GM21367 (cell line): ENCODE measurements around the gene AHDC1.

Experiments
- ATAC-seq: cut with Tn5 transposase; IDR thresholded peaks from one replicate; pipeline ENCODE4 v1.9.1; 2021; ENCODE audit not compliant: unreplicated experiment

Gene AHDC1

DNA sequence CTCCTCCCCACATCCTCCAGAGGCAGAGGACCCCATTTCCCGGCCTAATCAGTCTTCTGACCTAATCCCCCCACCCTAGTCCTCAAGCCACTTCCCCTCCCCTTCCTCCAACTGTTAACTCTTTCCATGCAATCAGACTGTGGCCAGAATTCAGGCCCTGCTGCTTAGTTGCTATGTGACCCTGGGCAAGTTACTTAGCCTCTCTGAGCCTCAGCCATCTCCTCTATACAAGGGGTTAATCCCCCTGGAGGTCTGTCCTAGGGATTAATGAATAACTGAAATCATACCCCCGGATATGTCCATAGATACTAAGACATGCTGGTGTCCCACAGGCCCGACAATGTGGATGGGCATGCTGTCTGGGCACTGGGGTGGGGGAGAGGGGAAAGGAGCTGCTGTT lies 18.3 kb downstream of the AHDC1 start:
- no peak for ATAC-seq

DNA sequence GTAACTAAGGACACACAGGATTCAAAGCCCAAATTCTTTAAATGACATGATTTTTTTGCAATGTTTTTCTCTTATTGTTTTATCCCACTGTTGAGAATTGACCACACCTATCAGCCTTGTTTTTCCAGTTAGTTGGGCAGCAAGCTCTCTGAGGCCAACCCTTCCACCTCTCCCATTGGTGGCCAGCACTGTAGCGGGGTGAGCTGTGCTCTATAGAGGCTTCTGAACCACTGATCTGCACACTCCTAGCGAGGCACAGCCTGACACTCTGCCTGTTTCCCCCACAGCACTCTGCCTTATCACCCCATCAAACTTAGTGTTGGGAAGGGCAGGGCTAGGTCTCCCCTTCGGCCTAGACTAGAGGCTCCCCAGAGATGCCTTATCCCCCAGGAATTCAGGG lies 19.5 kb downstream of the AHDC1 start:
- ATAC-seq: no peak

DNA sequence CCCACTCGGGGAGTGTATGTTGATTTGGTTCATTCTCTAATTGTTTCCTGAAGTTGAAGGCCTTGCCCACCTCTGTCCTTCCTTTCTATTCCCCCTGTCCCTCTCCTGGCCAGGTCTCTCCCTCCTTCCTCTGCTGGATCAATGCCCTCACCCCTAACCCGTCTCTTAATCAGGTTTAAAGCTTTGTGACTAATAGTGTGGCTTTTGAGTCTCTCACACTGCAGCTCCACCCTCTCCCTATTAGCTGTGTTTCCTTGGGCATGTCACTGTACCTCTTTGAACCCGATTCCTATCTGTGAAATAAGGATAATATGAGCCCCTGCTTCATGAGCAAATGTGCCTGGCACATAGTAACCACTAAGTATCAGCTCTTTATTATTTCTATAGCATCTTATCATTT lies 20.5 kb downstream of the AHDC1 start:
- ATAC-seq: no peak

DNA sequence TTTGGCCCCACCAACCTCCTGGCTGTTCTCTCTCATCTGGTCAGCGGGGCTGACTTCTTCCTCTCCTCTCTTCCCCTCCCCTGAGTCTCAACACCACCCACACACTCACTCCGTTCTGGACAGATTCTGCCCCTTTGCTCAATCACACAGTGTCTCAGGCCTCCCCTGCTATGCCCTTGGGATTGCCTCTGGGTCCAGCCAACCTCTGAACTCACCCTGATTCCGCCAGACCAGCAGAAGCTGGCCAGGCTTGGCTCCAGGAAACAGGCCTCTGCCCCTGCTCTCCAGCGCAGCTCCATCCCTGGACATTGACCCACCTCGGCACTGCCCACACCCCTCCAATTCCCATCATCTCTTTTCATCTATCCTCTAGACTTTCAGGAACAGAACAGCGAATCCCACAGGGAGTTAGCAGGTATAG lies 22.1 kb downstream of the AHDC1 start:
- no peak for ATAC-seq

DNA sequence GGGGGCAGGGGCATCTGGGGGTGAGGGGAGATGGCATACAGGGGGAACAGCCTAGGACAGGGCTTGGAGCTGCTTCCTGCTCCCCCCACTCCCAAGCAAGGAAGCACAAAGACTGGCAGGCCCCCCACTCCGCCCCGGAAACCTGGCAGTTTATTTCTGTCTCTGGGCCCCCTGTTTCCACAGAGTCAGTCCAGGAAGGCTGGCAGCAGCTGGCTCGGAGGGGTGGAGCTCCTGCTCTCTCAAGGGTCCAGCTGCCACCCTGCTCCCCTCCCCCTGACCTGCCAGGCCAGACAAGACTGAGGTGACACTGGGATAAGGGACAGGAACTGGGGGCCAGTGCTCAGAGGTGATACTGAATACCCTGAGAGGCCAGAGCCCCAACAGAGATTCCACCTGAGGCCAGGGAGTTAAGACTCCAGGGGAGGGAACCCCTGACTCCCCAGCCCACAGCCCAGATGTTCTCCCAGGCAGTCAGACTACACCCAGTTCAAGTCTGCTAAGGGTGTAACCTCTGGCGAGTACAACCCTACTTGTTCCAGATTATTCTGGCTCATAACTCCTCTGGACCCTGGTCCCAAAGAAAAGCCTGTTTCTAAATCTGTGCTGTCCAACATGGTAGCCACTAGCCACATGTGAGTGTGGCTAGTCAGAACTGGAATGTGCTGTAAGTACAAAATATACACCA lies 26.3 kb downstream of the AHDC1 start:
- no peak for ATAC-seq

DNA sequence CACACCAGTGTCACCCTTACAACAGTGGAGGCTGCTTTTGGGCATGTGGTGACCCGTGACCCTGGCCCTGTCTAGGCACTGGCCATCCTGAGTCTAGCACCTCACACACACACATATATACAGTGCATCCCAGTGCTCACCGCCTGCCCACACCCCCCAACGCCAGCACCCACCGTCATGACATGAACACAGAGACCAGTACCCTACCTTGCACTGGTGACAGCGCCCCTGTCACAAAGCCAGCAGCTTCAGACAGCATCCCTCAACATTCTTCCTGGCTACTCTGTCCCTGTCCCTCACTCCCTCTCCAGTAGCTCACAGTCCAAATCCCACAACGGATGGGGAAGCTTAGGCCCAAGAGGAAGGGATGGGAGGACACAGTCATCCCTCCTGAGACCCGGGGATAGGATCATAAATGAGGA lies 27.1 kb downstream of the AHDC1 start:
- ATAC-seq: no peak

DNA sequence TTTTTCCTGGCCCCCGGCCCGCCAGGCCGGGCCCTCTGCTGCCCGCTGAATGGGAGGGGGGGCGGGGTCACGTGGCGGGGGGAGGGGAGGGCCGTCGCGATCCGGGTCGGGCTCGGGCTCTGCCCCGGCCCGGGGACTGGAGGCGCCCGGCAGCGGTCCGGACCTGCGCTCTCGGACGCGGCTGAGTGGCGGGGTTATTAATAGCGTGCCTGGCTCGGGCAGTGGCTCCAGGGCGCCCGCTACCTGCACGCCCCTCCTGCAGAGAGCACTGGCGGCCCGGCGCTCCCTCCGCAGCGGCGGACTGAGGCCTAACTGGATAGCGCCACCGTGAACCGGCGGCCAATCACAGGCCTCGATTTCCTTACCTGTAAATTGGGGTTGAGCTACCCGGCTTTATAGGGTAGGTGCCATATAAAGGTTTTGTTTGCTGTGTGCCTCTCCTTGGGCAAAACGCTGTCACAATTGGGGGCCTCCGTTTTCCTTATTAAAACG lies 28.1 kb downstream of the AHDC1 start:
- no peak for ATAC-seq

DNA sequence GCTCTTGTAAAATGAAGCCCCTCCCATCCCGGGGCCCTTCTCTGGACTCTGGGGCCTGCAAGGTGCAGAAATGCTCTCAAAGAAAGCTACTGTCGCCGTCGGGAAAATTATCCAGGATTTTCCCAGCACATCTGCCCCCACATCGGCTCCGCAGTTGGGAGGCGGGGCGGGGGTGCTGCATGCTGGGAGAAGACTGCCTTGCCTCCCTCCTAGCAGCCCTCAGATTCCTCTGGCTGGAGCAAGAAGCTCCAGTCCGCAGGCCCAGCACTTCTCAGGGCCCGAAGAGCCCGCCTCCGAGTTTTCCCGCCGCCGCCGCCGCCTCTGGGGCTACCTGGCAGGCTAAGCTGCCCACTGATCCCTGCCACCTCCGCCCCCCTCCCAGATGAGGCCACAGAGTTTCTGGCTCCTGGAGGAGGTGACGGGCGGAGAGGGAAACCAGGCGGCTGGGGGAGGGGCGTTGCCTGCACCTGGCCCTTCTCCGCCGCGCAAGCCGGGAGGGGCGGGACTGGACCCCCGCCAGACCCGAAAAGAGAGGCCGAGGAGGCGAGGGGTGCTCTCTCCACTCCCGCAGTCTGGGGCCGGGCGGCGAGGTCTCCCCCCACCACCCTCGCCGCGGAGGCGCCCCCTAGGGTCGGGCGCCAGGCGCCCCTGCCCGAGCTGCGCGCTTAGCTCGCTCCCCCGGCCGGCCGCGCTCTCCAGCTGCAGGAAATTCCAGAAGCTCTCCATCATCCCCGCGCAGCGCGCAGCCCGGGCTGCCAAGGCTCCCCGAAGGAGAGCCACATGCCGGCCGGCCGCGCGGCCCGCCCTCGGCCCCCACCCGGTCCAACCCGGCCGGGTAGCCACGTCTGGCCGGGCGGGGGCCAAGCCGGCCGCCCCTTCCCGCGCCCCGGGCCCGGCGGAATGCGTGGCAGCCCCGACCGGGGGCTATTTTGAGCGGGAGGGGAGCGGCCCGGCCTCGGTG lies 28.8 kb downstream of the AHDC1 start:
- ATAC-seq: no peak

DNA sequence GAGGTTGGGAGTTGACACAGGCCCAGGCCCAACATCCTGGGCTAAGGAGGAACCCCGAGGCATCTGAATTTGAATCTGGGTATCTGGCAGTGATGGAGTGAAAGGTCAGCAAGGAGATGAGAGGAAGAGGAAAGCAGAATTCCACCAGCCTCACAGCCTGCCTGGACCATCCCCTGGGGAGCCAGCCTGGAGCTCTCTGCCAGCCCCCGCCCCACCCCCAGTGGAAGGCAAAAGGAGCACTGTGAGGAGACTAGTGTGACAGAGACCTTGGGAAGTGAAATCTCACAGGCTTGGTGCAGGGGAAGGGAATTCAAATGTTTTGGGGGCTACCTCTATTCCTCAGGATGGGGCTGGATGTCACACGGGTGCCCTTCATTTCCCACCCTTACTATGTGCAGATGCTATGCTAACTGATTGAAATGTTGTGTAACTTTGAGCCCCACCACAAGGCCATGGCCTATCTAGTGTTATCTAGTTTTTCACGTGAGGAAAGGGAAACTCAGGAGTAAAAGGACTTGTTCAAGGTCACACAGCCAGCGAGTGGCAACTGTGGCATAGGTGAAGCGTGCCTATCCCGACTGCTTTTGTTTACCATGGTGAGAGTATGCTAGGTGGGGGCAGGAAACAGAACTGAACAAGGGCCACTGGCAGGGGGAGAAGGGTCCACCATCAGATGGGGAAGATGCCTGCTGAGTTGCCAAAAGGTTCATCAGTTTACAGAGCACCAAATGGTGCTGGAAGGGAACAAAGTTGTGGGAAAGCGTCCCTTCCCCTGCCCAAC lies 29.8 kb downstream of the AHDC1 start:
- ATAC-seq: no peak

DNA sequence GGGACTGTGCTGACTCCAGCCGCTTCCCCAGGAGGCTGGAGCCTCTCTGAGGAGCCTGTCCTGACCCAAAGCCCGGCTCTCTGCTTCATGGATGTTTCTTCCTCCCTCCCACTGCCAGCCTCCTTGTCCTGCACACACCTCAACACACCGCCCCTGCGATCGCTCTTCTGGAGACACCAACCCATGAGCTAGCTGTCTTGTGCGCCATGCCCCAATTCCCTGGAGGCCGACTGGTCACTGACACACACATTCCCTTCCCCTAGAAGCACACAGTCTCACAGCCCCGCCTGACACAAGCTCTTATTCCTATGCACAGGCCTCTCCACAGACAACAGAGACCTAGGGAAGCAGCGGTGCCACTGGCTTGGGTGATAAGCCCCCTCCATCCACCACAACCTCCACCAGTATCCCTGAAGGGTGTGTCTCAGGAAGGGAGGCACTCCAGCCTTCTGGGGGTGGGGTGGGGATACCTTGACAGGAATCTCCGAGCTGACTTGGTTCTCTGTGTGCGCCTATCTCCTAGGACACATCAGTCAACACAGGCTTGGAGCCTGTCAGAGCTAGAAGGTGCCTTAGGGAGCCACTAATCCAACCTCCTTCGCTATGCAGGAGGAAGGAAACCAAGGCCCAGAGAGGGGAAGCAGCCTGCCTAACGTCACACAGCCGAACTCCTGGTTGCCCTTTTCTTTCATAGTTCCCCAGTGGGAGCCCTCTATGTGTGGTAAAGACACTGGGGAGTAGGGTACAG lies 31.1 kb downstream of the AHDC1 start:
- ATAC-seq: no peak

DNA sequence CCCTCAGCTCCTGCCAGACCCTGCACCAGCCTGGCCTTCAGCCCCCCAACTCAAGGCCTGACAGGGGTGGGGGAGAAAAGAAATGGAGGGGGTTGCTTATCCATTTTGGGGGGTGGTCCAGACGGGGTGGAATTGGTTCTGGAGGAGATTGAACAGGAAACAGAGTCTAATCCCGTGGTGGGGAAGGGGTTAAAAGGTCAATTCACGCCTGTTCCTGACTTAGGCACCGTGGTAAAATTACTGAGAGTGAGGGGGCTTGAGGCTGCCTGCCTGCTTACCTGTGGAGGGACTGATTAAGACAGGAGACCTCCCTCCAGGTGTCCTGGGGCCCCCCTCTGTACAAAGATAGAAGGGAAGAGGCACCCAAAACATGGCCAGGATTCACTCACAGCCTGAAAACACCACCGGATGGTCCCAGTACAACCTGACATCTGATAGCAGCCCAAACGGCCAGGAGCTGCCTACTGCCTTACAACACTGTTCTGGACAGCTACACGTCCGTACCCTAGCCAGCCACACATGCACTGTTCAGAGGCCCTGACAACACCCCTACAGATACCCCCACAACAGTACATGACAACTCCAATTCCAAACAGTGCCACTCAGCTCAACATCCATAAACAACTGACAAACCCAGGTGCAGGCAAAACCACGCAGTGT lies 31.8 kb downstream of the AHDC1 start:
- ATAC-seq: no peak

DNA sequence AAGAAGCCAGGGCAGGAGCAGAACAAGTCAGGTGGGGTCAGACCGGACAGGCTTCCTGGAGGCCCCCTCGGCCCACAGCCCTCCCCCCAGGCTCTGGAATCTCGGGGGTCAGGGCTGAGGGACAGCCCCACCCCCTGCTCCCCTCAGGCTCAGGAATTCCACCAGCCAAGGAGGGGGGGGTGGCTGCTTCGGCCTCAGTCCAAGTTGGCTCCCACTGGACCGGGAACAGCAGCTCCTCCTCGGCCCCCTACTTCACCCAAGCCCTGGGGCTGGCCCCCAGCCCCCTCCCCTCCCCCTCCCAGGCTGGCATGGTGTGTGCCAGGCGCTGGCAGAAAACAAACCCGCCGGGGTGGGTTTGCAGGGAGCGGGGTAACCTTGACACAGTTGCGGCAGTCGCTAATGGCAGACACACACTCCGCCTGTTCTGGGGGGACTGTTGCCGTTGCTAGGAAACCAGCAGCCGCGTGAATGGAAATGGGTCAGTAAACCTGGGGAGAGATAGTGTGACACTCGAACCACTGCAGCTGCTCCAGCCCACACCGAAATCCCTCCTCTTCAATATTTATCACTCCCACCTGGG lies 32.4 kb downstream of the AHDC1 start:
- ATAC-seq: no peak

DNA sequence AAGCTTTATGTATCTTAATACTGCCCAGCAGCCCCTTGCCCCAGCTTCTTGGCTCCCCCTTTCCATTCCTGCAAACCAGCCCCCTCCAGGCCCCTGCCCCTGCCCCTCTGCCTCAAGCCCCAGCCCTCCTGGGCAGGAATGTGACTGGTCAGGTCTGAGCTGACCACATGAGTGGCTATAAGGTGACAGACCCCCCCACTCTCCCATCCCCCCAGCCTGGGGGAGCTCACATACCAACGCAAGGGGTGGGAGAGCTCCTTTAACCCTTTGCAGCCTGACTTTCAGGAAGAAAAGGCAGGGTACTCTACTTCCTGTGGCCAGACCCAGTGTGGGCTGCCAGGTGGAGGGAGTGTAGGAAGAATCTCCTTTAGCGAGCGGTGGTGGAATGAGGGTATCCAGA lies 33.2 kb downstream of the AHDC1 start:
- no peak for ATAC-seq

DNA sequence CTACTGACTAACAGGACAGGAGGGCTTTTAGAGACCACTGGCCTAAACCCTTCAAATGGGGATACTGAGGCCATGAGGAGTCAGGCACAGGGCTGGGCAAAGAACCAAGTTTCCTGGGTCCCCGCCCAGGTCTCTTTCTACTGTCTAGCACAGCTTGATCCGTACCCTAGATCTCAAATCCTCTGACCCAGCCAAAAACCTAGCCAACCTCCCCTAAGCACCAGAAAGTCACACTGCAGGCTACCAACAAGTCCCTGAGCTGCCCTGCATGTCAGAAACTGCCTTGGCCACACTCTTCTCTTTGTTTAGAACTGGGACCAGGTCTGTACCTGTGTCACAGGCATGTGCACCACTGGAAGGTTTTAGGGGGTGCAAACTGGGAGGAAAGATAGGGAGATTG lies 33.6 kb downstream of the AHDC1 start:
- ATAC-seq: no peak

DNA sequence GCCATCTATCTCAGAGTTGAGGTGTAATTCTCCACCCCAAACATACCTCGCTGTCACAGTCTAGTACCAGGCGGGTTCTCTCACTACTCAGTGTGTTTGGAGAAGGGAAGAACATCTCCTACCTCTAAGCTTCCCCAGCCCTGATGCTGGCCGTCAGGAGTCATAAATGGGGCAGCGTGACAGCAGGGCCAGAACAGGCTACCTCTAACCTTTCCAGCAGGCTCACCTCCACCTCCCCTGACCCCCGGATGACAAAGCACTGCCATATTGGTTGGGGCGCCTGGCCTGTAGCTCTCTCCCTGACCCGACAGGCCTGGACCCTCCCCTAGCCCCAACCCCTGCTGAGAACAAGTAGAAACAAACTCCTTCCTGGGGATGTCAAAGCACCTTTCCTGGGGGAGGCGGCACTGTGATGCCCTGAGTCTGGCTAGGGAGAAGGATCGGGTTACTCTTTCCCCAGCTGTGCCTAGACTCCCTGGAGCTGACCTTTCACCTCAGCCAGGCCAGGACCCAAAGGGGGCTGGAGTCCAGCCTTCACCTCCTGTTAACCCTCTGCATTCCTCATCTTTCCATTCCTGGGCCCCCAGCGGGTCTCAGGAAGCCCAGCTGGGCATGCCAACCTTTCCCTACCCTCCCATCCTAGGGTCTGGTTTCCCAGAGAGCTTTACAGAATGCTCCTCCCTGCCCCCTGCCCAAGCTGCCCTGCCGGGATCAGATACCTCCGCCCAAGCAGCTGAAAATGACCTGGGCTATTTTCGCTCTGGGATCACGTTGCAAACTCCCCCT lies 34.2 kb downstream of the AHDC1 start:
- ATAC-seq: no peak

DNA sequence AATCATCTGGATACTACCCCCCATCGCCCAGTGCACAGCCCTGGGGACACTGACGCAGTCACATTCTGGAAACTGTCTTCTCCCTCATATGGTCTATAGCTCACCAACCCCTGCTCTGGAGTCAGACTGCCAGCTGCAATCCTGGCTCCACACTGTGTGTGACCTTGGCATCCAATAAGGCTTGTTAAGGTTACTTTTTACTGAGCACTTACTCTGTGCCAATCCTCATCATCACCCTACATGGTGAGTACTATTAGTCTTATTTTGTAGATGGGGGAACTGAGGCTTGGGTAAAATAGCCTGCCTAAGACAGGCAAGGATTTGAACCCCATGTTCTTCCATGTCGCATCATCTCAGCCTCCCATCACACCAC lies 34.9 kb downstream of the AHDC1 start:
- no peak for ATAC-seq

DNA sequence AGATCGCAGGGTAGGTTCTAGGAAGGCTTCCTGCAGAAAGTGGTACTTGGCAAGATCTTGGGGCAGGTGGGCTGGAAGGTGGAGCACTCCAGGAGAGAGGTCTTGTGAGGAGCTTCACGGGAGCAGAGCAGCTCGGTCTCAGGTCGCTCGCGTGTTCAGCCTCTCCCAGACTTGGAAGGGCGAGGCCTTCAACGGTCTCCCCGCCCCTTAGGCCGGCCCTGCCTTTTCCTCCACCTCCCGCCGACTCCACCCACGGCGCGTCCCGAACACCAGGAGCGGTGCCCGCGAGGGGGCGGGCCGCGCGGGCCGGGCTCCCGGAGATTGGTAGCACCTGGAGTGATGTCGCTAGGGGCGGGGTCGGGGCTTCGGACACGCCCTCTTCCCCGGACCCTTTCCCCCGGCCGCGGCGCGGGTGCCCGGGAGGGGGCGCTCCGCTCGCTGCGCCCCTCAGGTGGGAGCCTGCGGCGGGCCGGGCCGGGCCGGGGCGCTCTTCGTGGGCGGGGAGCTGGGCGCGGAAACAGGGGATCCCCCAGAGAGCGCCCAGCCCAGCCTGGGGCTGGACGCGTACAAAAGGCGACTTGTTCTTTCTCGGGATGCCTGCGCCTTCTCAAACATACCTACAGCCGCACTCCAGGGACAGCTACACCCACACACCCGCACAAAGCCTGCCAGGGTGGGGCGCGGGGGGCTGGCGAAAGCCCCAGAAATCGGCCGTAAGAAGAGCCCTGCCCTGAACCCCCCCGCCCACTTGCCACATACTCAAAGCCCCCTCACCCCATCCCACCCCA lies 35.5 kb downstream of the AHDC1 start:
- ATAC-seq: peak; percentile 80

DNA sequence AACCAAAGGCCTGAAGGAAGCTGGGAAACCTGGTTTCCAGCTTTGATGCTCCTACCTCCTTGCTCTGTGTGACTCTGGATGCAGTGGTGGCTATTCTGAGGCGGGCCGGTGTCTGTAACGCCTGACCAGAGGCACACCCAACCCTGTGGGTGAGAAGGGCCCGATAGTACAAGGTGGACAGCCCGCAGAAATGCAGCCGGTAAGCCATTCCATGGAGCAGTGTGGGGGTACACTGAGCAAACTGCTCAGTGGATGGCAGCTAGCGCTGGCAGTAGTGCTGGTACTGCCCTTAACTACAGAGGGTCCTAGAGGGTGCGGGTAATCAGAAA lies 36.0 kb downstream of the AHDC1 start:
- no peak for ATAC-seq
